Measurements from ENCODE around the gene LRIG1.

Gene LRIG1

GRCh38 chr3:66348704-66349103 is 152.1 kb downstream of the LRIG1 start:
- Histone ChIP-seq H3K36me3 (replicated peaks; ENCODE audit: low read depth, low read length) (peaks cover 4% of the 10 kb centered on the region), H3K27me3 (ENCODE audit: low read depth, low read length) (no peaks in the 10 kb centered on the region), H3K4me3 (ENCODE audit: low read length) (no peak overlapping the region), H3K4me2 (ENCODE audit: low read length) (no peak overlapping the region), H3K79me2 (ENCODE audit: low read length) (no peaks in the 10 kb centered on the region), H2AFZ (ENCODE audit: low read depth, low read length) (no peak overlapping the region), H3K27ac (ENCODE audit: low read length) (no peak overlapping the region), H3K9ac (ENCODE audit: low read length) (no peak overlapping the region), H4K20me1 (ENCODE audit: insufficient read depth, low read length) (no peaks in the 10 kb centered on the region), H3K4me1 (ENCODE audit: low read length) (no peaks in the 10 kb centered on the region), H3K9me3 (ENCODE audit: insufficient read depth, low read length) (no peaks in the 10 kb centered on the region)
- TF ChIP-seq EZH2phosphoT487 (IDR thresholded peaks at IDR 0.05; ENCODE audit: low read depth) (no peak), CTCF (IDR thresholded peaks at IDR 0.05; ENCODE audit: low read depth, low read length) (no peak)

GRCh38 chr3:66344848-66345578 is 155.8 kb downstream of the LRIG1 start:
- Histone ChIP-seq H3K9me3 (ENCODE audit: insufficient read depth, low read length) (no peaks in the 10 kb centered on the region), H3K4me3 (ENCODE audit: low read length) (no peak overlapping the region), H4K20me1 (ENCODE audit: insufficient read depth, low read length) (no peaks in the 10 kb centered on the region), H3K79me2 (ENCODE audit: low read length) (no peaks in the 10 kb centered on the region), H3K27ac (ENCODE audit: low read length) (no peak overlapping the region), H3K4me1 (ENCODE audit: low read length) (no peaks in the 10 kb centered on the region), H3K27me3 (ENCODE audit: low read depth, low read length) (no peaks in the 10 kb centered on the region), H3K9ac (ENCODE audit: low read length) (no peak overlapping the region), H3K4me2 (ENCODE audit: low read length) (no peak overlapping the region), H2AFZ (ENCODE audit: low read depth, low read length) (no peak overlapping the region), H3K36me3 (replicated peaks; ENCODE audit: low read depth, low read length) (peaks cover 4% of the 10 kb centered on the region)
- TF ChIP-seq EZH2phosphoT487 (IDR thresholded peaks at IDR 0.05; ENCODE audit: low read depth), result no peak

- no peaks in the 10 kb centered on the region for H3K9me3 ChIP-seq (ENCODE audit: insufficient read depth, low read length)
- peaks cover 4% of the 10 kb centered on the region for H3K36me3 ChIP-seq (replicated peaks; ENCODE audit: low read depth, low read length)
- H3K79me2 ChIP-seq (ENCODE audit: low read length), result no peaks in the 10 kb centered on the region
- H4K20me1 ChIP-seq (ENCODE audit: insufficient read depth, low read length), result no peaks in the 10 kb centered on the region
- H2AFZ ChIP-seq (ENCODE audit: low read depth, low read length), result no peak overlapping the region
- H3K4me1 ChIP-seq (ENCODE audit: low read length), result no peaks in the 10 kb centered on the region
- no peak overlapping the region for H3K4me2 ChIP-seq (ENCODE audit: low read length)
- H3K9ac ChIP-seq (ENCODE audit: low read length), result no peak overlapping the region
- no peak overlapping the region for H3K27ac ChIP-seq (ENCODE audit: low read length)
- TF ChIP-seq EZH2phosphoT487 (IDR thresholded peaks at IDR 0.05; ENCODE audit: low read depth), result no peak
- TF ChIP-seq CTCF (IDR thresholded peaks at IDR 0.05; ENCODE audit: low read depth, low read length), result no peak
- H3K27me3 ChIP-seq (ENCODE audit: low read depth, low read length), result no peaks in the 10 kb centered on the region
- no peak overlapping the region for H3K4me3 ChIP-seq (ENCODE audit: low read length)
These were observed 156.4 kb downstream of the LRIG1 start for GRCh38 chr3:66344391-66344811.

GRCh38 chr3:66342717-66343356 is 158.0 kb downstream of the LRIG1 start:
- TF ChIP-seq EZH2phosphoT487 (IDR thresholded peaks at IDR 0.05; ENCODE audit: low read depth) (no peak), CTCF (IDR thresholded peaks at IDR 0.05; ENCODE audit: low read depth, low read length) (no peak)
- no peaks in the 10 kb centered on the region for H4K20me1 ChIP-seq (ENCODE audit: insufficient read depth, low read length)
- H3K4me3 ChIP-seq (ENCODE audit: low read length), result no peak overlapping the region
- H3K36me3 ChIP-seq (replicated peaks; ENCODE audit: low read depth, low read length), result peaks cover under 1% of the 10 kb centered on the region
- H3K79me2 ChIP-seq (ENCODE audit: low read length), result no peaks in the 10 kb centered on the region
- no peak overlapping the region for H2AFZ ChIP-seq (ENCODE audit: low read depth, low read length)
- H3K4me2 ChIP-seq (ENCODE audit: low read length), result no peak overlapping the region
- no peak overlapping the region for H3K9ac ChIP-seq (ENCODE audit: low read length)
- no peaks in the 10 kb centered on the region for H3K9me3 ChIP-seq (ENCODE audit: insufficient read depth, low read length)
- no peaks in the 10 kb centered on the region for H3K27me3 ChIP-seq (ENCODE audit: low read depth, low read length)
- H3K27ac ChIP-seq (ENCODE audit: low read length), result no peak overlapping the region
- no peaks in the 10 kb centered on the region for H3K4me1 ChIP-seq (ENCODE audit: low read length)

All from OCI-LY3 (cell line).